Liver (tissue), 9 donors: ENCODE measurements around the gene FTO. TPM values are rescaled to one million over a fixed set of nuclear protein-coding genes. Genes with fewer than 3 reads are reported as not detected.

Experiments
- DNase-seq: peaks from one replicate; pipeline ENCODE4 v3.0.0-alpha.2; 2017; ENCODE audit warnings: low spot score
- H3K27ac ChIP-seq, 2 donors: one replicate each; pipeline ENCODE4 v1.7.0; 2013; ENCODE audit warnings: inconsistent platforms in 2 of 2, low read length in 2 of 2, control low read depth in 1 of 2, low read depth in 1 of 2, mild to moderate bottlenecking in 1 of 2
- H3K27me3 ChIP-seq, 4 donors: one replicate each; pipeline versions ENCODE4 v1.6.1 to v1.7.0; 2013; ENCODE audit warnings: low read length in 3 of 4, inconsistent platforms in 1 of 4, mild to moderate bottlenecking in 1 of 4, moderate library complexity in 1 of 4; ENCODE audit not compliant: control insufficient read depth in 4 of 4, insufficient read depth in 4 of 4
- H3K36me3 ChIP-seq, 4 donors: one replicate each; pipeline versions ENCODE4 v1.6.1 to v1.7.0; 2013; ENCODE audit warnings: low read length in 3 of 4, mild to moderate bottlenecking in 3 of 4, low read depth in 1 of 4, moderate library complexity in 1 of 4; ENCODE audit not compliant: control insufficient read depth in 4 of 4, insufficient read depth in 3 of 4
- H3K4me1 ChIP-seq, 4 donors: one replicate each; pipeline versions ENCODE4 v1.6.1 to v1.7.0; 2013; ENCODE audit warnings: low read length in 3 of 4, mild to moderate bottlenecking in 3 of 4, moderate library complexity in 1 of 4; ENCODE audit not compliant: control insufficient read depth in 4 of 4, insufficient read depth in 4 of 4
- H3K4me3 ChIP-seq, 3 donors: one replicate each; pipeline versions ENCODE4 v1.6.1 to v1.7.0; 2013; ENCODE audit warnings: low read length in 3 of 3, control low read depth in 1 of 3, low read depth in 1 of 3, mild to moderate bottlenecking in 1 of 3
- H3K9ac ChIP-seq, 2 donors: one replicate each; pipeline ENCODE4 v1.7.0; 2013; ENCODE audit warnings: low read length in 2 of 2, mild to moderate bottlenecking in 2 of 2, moderate library complexity in 2 of 2, control low read depth in 1 of 2, low read depth in 1 of 2
- H3K9me3 ChIP-seq, 4 donors: one replicate each; pipeline versions ENCODE4 v1.6.1 to v1.7.0; 2013; ENCODE audit warnings: low read length in 3 of 4; ENCODE audit not compliant: control insufficient read depth in 4 of 4
- EGR1 ChIP-seq, 2 donors: IDR thresholded peaks; 2 replicates each; pipeline ENCODE4 v1.6.1; 2016 to 2018; ENCODE audit warnings: antibody characterized with exemption in 2 of 2, low read depth in 2 of 2
- FOXA1 ChIP-seq: IDR thresholded peaks from 2 replicates; pipeline ENCODE4 v1.6.1; 2016; ENCODE audit warnings: antibody characterized with exemption
- FOXA2 ChIP-seq: IDR thresholded peaks from 2 replicates; pipeline ENCODE4 v1.6.1; 2016; ENCODE audit warnings: antibody characterized with exemption
- GABPA ChIP-seq, 2 donors: IDR thresholded peaks in 1 of 2; conservative IDR thresholded peaks in 1 of 2; 2 replicates each; pipeline ENCODE4 v1.6.1; 2016; ENCODE audit warnings: antibody characterized with exemption in 2 of 2, mild to moderate bottlenecking in 1 of 2, moderate library complexity in 1 of 2
- HNF4A ChIP-seq, 2 donors: conservative IDR thresholded peaks; 2 replicates each; pipeline ENCODE4 v1.6.1; 2016; ENCODE audit warnings: antibody characterized with exemption in 2 of 2, mild to moderate bottlenecking in 2 of 2
- HNF4G ChIP-seq: IDR thresholded peaks from 2 replicates; pipeline ENCODE4 v1.6.1; 2016; ENCODE audit warnings: antibody characterized with exemption
- JUND ChIP-seq, 2 donors: IDR thresholded peaks; 2 replicates each; pipeline ENCODE4 v1.6.1; 2016; ENCODE audit warnings: antibody characterized with exemption in 2 of 2
- NR2F2 ChIP-seq: IDR thresholded peaks from 2 replicates; pipeline ENCODE4 v1.6.1; 2016; ENCODE audit warnings: antibody characterized with exemption
- RAD21 ChIP-seq, 2 donors: IDR thresholded peaks; 2 replicates each; pipeline ENCODE4 v1.6.1; 2016; ENCODE audit warnings: antibody characterized with exemption in 2 of 2, mild to moderate bottlenecking in 2 of 2
- RXRA ChIP-seq, 2 donors: IDR thresholded peaks; 2 replicates each; pipeline ENCODE4 v1.6.1; 2017 to 2018; ENCODE audit warnings: antibody characterized with exemption in 2 of 2, mild to moderate bottlenecking in 1 of 2
- TAF1 ChIP-seq: conservative IDR thresholded peaks from 2 replicates; pipeline ENCODE4 v1.6.1; 2016; ENCODE audit warnings: antibody characterized with exemption, mild to moderate bottlenecking
- YY1 ChIP-seq: IDR thresholded peaks from 2 replicates; pipeline ENCODE4 v1.6.1; 2016; ENCODE audit warnings: antibody characterized with exemption, mild to moderate bottlenecking
- WGBS: extraction: QIAGEN DNeasy Blood & Tissue Kit; methylation state at CpG from one replicate; pipeline ENCODE4 v1.1.7; 2013; 5-methylcytosine and 5-hydroxymethylcytosine counted together
- polyA plus RNA-seq, 2 donors: library from polyadenylated mRNA; stranded (reverse) in 1 of 2; unstranded in 1 of 2; fragments of 200-250 nt in 1 of 2; fragments of >200 nt in 1 of 2; fragmentation: Nextera tagmentation in 1 of 2; extraction: Ambion mirVana in 1 of 2; gene quantifications; one replicate each; pipeline versions ENCODE4 v1.2.1 to v1.2.3, GENCODE V29; 2013 to 2015
- total RNA-seq, 2 donors: library from RNA; depleted of rRNA; stranded (reverse); fragments of >200 nt; gene quantifications; one replicate each; pipeline ENCODE4 v1.2.3, GENCODE V29; 2014
- TF ChIP-seq, protein P1 (sequence below): IDR thresholded peaks from 2 replicates; pipeline ENCODE4 v1.6.1; 2016; ENCODE audit warnings: antibody characterized with exemption
- TF ChIP-seq, protein P2 (sequence below): IDR thresholded peaks from 2 replicates; pipeline ENCODE4 v1.6.1; 2016; ENCODE audit warnings: antibody characterized with exemption, mild to moderate bottlenecking
- TF ChIP-seq, protein P3 (sequence below): IDR thresholded peaks from 2 replicates; pipeline ENCODE4 v1.6.1; 2016; ENCODE audit warnings: antibody characterized with exemption
- TF ChIP-seq, protein P4 (sequence below): IDR thresholded peaks from 2 replicates; pipeline ENCODE4 v1.6.1; 2016; ENCODE audit warnings: antibody characterized with exemption
- TF ChIP-seq, protein P5 (sequence below): fragments of 150-350 bp; IDR thresholded peaks from 2 replicates; pipeline ENCODE4 v1.5.1; 2017; ENCODE audit warnings: improper control_type of control experiment, low read depth, low read length; ENCODE audit not compliant: missing input control
- donor health status: healthy.
- donor health status: healthy.
- donor health status: healthy.
- donor health status: healthy.
- donor health status: healthy.

FTO gene
- total and polyA plus RNA-seq, 4 donors, result 12.0 to 54.2 (median 24.6) TPM

DNA sequence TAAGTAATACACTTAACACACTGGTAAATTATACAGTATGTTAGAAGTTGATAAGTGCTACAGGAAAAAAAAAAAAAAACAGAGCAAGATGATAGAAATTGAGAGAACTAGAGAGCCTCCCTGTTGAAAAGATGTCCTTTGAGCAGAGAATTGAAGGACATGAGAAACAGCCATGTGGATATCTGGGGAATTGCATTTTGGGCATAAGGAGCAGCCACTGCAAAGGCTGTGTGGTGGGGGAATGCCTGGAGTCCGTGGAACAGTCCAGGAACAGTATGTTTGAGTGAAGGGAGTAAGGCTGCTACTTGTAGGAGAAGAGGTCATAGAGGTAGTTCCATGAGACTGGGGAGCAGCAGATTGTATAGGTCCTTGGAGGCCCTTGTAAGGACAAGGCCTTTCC lies 178.4 kb downstream of the FTO start:
- H3K36me3 ChIP-seq, result peaks cover 0 to 2% (median under 1%) of the 10 kb centered on the region in 4 donors
- no peaks in the 10 kb centered on the region for H3K4me1 ChIP-seq
- H3K9ac ChIP-seq, result no peak overlapping the region
- TF ChIP-seq, protein P1, sequence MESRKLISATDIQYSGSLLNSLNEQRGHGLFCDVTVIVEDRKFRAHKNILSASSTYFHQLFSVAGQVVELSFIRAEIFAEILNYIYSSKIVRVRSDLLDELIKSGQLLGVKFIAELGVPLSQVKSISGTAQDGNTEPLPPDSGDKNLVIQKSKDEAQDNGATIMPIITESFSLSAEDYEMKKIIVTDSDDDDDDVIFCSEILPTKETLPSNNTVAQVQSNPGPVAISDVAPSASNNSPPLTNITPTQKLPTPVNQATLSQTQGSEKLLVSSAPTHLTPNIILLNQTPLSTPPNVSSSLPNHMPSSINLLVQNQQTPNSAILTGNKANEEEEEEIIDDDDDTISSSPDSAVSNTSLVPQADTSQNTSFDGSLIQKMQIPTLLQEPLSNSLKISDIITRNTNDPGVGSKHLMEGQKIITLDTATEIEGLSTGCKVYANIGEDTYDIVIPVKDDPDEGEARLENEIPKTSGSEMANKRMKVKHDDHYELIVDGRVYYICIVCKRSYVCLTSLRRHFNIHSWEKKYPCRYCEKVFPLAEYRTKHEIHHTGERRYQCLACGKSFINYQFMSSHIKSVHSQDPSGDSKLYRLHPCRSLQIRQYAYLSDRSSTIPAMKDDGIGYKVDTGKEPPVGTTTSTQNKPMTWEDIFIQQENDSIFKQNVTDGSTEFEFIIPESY, result no peak
- TF ChIP-seq HNF4G (no peak), JUND (IDR thresholded peaks at IDR 0.05) (no peak), FOXA2 (no peak), GABPA (IDR thresholded peaks at IDR 0.05 in 1 of 2, conservative IDR thresholded peaks at IDR 0.05 in 1 of 2) (no peak), YY1 (no peak), HNF4A (conservative IDR thresholded peaks at IDR 0.05) (no peak), TAF1 (no peak), RXRA (IDR thresholded peaks at IDR 0.05) (no peak)
- TF ChIP-seq, protein P2, sequence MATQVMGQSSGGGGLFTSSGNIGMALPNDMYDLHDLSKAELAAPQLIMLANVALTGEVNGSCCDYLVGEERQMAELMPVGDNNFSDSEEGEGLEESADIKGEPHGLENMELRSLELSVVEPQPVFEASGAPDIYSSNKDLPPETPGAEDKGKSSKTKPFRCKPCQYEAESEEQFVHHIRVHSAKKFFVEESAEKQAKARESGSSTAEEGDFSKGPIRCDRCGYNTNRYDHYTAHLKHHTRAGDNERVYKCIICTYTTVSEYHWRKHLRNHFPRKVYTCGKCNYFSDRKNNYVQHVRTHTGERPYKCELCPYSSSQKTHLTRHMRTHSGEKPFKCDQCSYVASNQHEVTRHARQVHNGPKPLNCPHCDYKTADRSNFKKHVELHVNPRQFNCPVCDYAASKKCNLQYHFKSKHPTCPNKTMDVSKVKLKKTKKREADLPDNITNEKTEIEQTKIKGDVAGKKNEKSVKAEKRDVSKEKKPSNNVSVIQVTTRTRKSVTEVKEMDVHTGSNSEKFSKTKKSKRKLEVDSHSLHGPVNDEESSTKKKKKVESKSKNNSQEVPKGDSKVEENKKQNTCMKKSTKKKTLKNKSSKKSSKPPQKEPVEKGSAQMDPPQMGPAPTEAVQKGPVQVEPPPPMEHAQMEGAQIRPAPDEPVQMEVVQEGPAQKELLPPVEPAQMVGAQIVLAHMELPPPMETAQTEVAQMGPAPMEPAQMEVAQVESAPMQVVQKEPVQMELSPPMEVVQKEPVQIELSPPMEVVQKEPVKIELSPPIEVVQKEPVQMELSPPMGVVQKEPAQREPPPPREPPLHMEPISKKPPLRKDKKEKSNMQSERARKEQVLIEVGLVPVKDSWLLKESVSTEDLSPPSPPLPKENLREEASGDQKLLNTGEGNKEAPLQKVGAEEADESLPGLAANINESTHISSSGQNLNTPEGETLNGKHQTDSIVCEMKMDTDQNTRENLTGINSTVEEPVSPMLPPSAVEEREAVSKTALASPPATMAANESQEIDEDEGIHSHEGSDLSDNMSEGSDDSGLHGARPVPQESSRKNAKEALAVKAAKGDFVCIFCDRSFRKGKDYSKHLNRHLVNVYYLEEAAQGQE, result no peak
- TF ChIP-seq, protein P3, sequence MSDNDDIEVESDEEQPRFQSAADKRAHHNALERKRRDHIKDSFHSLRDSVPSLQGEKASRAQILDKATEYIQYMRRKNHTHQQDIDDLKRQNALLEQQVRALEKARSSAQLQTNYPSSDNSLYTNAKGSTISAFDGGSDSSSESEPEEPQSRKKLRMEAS, result no peak
- TF ChIP-seq, protein P4, sequence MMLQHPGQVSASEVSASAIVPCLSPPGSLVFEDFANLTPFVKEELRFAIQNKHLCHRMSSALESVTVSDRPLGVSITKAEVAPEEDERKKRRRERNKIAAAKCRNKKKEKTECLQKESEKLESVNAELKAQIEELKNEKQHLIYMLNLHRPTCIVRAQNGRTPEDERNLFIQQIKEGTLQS, result no peak
- H3K9me3 ChIP-seq, result no peaks in the 10 kb centered on the region
- WGBS, result 96% methylated on average over 1 of the region's 1 CpG
- no peaks in the 10 kb centered on the region for H3K27me3 ChIP-seq
- DNase-seq, result no peak
- H3K27ac ChIP-seq, result no peak overlapping the region
- no peak overlapping the region for H3K4me3 ChIP-seq

DNA sequence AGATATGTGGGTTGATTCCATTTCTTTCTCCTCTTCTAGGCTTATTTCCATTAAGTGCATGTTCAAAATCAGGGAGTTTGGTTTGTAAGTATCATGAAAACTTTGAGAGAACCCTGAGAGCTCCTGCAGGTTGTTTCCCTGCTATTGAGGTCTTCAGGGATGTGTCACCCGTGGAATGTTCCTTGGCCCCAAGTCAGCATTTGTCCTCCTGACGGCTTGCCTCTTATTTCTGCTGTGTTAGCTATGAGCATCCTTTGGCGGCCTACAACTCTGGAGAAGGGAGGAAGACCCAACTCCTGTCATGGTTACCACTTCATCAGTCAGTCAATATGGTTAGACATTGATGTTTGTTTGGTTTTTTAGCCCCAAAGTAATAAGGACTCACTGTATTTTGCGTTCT lies 180.8 kb downstream of the FTO start:
- no peak overlapping the region for H3K9ac ChIP-seq
- peaks cover 2 to 11% (median 4%) of the 10 kb centered on the region in 4 donors for H3K36me3 ChIP-seq
- TF ChIP-seq TAF1, result no peak
- no peak for TF ChIP-seq RAD21 (IDR thresholded peaks at IDR 0.05)
- TF ChIP-seq, protein P2, result no peak
- TF ChIP-seq HNF4A (conservative IDR thresholded peaks at IDR 0.05), result no peak
- TF ChIP-seq FOXA1, result no peak
- TF ChIP-seq, protein P3, result no peak
- no peak for TF ChIP-seq YY1
- no peak for TF ChIP-seq JUND (IDR thresholded peaks at IDR 0.05)
- TF ChIP-seq, protein P4, result no peak
- no peak for TF ChIP-seq EGR1 (IDR thresholded peaks at IDR 0.05; ENCODE audit: low read depth in 2 of 2)
- TF ChIP-seq GABPA (IDR thresholded peaks at IDR 0.05 in 1 of 2, conservative IDR thresholded peaks at IDR 0.05 in 1 of 2), result no peak
- TF ChIP-seq, protein P1, result no peak
- no peak for TF ChIP-seq NR2F2
- TF ChIP-seq RXRA (IDR thresholded peaks at IDR 0.05), result no peak
- TF ChIP-seq, protein P5, sequence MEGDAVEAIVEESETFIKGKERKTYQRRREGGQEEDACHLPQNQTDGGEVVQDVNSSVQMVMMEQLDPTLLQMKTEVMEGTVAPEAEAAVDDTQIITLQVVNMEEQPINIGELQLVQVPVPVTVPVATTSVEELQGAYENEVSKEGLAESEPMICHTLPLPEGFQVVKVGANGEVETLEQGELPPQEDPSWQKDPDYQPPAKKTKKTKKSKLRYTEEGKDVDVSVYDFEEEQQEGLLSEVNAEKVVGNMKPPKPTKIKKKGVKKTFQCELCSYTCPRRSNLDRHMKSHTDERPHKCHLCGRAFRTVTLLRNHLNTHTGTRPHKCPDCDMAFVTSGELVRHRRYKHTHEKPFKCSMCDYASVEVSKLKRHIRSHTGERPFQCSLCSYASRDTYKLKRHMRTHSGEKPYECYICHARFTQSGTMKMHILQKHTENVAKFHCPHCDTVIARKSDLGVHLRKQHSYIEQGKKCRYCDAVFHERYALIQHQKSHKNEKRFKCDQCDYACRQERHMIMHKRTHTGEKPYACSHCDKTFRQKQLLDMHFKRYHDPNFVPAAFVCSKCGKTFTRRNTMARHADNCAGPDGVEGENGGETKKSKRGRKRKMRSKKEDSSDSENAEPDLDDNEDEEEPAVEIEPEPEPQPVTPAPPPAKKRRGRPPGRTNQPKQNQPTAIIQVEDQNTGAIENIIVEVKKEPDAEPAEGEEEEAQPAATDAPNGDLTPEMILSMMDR, result no peak

More for the DNA sequence above, 180.8 kb downstream of the FTO start:
- Histone ChIP-seq H3K27me3 (no peaks in the 10 kb centered on the region), H3K27ac (no peak overlapping the region), H3K9me3 (no peaks in the 10 kb centered on the region), H3K4me3 (no peak overlapping the region), H3K4me1 (no peaks in the 10 kb centered on the region)
- DNase-seq, result no peak
- WGBS, result 95% methylated on average over 4 of the region's 4 CpGs
